NCI-H146 treated with DMSO at 0.1 percent for 48 hours (cell line): ENCODE results near the gene LDB1.

ENCODE experiments used
- DNase-seq: peaks from one replicate; lab custom pipeline; 2025; ENCODE audit not compliant: unreplicated experiment; lab: John Stamatoyannopoulos, UW

LDB1 gene, protein sequence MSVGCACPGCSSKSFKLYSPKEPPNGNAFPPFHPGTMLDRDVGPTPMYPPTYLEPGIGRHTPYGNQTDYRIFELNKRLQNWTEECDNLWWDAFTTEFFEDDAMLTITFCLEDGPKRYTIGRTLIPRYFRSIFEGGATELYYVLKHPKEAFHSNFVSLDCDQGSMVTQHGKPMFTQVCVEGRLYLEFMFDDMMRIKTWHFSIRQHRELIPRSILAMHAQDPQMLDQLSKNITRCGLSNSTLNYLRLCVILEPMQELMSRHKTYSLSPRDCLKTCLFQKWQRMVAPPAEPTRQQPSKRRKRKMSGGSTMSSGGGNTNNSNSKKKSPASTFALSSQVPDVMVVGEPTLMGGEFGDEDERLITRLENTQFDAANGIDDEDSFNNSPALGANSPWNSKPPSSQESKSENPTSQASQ

DNA sequence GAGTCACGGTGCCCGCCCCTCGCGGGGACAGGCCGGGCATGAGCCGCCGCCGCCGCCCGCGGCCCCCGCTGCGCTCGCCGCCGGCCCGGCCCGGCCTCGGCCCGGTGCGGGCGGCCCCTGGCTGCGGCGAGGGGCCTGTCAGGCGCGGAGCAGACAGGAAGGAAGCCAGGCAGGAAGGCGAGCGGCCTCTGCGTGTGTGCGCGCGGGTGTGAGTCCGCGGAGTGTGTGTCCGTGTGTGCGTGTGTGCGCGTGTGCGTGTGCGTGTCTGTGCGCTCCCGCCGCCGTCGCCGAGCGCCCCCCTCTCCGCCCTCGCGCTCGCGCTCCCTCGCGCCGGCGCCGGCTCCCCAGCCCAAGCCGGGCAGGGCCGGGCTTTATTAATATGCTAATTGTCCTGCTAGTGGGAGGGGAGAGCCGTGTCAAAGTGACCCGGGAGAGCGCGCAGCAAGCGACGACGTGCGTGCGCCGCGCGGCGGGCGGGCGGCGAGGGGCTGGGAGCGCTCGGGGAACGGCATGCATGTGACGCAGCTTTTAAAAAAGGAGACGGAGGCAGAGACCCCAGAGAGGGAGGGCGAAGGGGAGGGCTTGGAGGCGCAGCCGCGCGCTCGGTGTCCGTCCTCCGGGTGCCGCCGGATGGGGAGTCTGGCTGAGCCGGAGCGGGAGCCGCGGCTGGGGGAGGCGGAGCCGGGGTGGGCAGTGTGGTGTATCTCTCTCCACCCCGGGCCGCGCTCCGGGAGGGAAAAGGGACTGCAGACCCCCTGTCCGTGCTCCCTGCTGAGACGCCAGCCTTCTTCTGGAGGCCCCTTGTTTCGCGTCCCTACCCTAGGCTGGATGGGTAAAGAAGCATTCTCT lies at the start of gene LDB1:
Gene LDB1, minus strand, starts transcription at position 227 of the 849 bp plus-strand sequence. CDS start 258 bp downstream, outside the sequence.
- DNase-seq: peak; percentile 64

DNA sequence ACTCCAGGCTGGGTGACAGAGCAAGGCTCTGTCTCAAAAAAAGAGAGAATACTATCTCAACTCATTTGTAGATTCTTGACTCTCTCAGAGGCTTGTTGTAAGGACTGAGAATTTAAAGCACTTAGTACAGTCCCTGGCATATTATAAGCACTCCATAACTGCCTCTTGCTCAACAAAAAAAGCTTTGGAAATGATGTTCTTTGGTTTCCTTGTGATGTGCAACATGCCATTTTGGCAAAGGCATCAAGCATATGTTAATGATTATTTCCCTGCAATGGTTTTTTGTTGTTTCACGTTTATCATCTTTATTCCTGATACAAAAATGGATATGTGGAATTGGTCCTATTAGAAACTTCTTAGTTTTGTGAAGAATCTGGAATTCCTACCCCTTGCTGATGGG lies 47.7 kb upstream of the LDB1 start:
- no peak for DNase-seq

DNA sequence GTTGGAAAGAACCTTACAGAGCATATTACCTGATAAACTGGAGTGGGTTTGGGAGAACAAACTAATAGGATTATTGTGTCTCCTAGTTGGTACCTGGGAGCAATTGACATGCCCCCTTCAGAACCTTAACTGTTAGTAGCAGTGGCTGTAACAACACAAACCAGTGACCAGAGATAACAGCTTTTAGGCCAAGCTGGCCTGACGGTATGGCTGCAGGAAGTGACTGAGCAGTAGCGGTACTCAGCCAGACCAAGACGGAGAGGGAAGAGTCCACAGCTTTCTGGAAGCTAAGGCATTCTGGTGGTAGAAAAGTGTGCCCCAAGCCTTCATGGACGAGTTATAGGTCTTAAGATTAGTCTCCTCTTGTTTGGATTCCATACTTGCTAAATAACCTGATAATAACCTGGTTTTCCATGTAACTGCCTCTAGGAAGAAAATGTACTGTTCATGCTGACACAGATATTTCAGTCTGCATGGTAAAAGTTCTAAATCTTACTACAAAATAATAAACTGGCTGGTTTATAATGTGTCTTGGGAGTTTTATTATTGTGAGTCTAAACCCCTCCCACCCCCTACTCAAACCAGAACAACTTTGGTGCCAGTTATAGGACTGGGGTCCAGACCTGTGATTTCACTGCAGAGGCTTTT lies 43.3 kb upstream of the LDB1 start:
- no peak for DNase-seq

GRCh38 chr10:102159831-102160230 lies 39.7 kb upstream of the LDB1 start:
- no peak for DNase-seq

- no peak for DNase-seq
These were observed 39.0 kb upstream of the LDB1 start for GRCh38 chr10:102159051-102159597.

- DNase-seq: peak; percentile 10
These were observed 37.1 kb upstream of the LDB1 start for GRCh38 chr10:102157224-102157623.

GRCh38 chr10:102154466-102155116 lies 34.4 kb upstream of the LDB1 start:
- DNase-seq: no peak

DNA sequence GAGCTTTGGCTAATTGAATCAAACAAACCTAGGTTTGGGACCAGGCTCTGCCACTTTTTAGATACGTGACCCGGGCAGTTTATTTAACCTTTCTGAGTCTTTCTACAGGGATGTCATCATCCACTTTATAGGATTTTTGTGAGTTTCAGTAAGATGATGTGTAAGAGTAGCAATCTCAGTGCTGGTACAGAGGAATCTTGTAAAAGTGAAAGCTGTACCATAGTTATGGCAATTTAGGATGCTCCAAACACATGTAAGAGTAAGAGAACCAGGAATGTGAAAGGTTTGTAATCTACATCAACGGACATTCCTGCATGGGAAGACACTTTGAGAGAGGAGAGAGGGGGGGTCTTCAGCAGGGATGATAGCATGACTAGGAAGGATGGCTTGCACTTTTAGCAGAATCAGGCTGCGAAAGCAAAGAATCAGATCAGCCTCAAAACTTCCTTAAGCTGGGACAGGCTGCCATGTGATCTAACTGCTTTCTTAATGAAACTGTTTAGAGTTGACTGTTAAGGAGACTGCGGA lies 33.0 kb upstream of the LDB1 start:
- no peak for DNase-seq

DNA sequence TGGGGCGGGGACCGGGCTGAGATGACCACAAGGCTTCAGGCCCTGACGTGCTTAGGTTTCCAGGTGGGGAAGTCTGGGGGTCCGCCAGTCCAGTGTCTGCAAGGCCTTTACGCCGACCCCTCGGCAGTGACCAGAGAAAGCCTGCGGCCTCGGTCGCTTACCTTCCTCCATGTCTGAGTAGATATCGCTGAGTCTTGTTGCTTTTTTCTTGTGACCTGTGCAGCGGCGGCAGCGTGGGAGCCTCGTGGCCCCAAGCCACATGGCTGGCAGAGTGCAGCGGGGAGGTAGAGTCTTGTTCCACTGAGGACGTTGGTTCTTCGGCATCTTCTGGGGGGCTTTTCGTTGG lies 32.4 kb upstream of the LDB1 start:
- DNase-seq: no peak

DNA sequence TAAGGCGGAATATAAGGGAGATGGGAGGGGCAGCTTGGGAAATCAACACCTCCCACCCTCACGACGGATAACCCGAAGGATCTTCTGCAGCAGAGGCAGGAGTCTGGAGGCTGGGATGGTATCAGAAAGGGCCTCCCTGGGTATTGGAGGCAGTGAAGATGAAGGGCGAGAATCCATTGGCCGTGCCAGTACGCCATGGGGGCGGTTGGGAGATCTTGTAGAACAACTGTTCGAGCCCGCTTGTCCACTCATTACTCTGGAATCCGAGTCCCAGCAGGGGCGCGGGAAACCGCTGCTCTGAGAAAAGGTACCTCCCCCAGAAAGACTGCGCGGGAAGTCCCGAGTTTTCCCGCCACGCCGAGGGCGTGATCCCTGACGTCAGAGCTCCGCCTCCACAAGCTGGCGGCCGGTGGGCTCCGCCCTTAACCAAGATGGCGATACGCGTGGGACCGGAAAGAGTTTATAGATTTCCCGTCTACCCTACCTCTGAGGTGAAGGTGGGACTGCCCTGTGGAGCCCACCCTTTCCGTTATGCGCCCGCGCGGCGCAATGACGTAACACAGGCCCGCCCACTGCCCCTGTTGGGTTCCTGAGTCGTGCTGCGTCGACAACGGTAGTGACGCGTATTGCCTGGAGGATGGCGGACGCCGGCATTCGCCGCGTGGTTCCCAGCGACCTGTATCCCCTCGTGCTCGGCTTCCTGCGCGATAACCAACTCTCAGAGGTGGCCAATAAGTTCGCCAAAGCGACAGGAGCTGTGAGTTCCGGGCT lies 31.8 kb upstream of the LDB1 start, which contains the start of gene NOLC1:
Gene NOLC1, plus strand, starts transcription at position 616 of the 771 bp plus-strand sequence. Its CDS starts 22 bp downstream, at position 638.
- DNase-seq: peak; percentile 97

DNA sequence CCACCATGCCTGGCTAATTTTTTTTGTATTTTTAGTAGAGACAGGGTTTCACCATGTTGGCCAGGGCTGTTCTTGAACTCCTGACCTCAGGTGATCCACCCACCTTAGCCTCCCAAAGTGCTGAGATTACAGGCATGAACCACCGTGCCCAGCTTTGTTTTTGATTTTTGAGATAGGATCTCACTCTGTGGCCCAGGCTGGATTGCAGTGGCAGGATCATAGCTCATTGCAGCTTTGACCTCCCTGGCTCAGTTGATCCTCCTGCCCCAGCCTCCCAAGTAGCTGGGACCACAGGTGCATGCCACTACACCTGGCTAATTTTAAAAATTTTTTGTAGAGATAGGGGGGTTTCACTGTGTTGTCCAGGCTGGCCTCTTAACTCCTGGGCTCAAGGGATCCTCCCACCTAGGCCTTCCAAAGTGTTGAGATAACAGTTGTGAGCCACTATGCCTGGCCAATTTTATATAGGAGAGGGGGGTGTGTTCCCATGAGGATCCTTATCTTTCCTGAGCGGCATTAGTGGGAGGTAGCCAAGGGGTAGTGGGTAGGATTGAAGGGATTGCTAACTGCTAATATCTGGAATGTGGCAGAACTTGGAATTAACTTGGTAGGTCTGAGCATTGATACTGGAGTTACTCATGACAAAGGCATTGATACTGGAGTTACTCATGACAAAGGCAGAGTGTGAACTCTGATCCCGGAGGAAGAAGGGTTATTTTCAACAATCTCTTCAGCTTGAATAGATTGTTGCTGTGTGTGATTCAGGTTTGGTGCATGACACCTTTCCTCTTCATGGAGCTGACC lies 31.0 kb upstream of the LDB1 start:
- DNase-seq: no peak

DNA sequence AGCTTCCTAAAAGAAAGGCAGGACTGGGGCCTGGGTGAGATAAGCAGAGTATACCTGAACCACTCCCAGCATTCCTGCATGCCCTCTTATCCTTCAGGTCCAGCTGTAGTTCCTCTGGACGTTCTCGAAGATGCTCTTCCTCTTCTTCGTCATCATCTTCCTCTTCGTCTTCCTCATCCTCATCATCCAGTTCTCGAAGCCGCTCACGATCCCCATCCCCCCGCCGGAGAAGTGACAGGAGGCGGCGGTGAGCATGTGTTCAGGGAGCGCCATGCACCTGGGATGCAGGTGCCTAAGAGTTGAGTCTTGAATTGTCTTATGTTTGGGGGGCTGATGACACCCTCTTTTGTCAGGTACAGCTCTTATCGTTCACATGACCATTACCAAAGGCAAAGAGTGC lies 28.1 kb upstream of the LDB1 start:
- DNase-seq: no peak

DNA sequence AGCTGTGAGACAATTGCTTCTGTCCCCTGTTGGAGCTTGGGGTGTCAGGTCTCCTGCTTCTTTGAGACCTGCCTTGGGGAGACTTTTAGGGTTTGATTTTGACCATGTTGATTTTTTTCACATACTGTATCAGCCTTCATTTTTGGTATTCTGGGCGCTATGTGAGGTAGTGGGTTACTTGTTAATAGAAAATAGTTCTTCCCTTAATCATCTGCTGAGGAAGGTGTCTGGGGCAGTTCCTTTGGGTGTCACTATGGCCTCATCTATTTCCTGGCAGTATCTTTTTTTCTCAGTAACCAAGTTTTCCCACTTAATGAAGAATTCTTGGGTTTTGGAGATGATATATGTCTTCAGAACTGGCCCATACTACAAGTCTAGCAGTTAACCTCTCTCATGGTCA lies 27.4 kb upstream of the LDB1 start:
- no peak for DNase-seq

DNA sequence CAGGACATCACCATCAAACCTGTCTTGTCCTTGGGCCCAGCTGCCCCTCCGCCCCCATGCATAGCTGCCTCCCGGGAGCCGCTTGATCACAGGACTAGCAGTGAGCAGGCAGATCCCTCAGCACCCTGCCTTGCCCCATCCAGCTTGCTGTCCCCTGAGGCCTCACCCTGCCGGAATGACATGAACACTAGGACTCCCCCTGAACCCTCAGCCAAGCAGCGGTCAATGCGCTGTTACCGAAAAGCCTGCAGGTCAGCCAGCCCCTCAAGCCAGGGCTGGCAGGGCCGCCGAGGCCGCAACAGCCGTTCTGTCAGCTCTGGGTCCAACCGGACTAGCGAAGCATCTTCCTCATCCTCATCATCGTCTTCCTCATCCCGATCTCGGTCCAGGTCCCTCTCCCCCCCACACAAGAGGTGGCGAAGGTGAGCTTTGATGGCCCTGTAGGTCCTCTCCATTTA lies 26.8 kb upstream of the LDB1 start:
- DNase-seq: no peak

DNA sequence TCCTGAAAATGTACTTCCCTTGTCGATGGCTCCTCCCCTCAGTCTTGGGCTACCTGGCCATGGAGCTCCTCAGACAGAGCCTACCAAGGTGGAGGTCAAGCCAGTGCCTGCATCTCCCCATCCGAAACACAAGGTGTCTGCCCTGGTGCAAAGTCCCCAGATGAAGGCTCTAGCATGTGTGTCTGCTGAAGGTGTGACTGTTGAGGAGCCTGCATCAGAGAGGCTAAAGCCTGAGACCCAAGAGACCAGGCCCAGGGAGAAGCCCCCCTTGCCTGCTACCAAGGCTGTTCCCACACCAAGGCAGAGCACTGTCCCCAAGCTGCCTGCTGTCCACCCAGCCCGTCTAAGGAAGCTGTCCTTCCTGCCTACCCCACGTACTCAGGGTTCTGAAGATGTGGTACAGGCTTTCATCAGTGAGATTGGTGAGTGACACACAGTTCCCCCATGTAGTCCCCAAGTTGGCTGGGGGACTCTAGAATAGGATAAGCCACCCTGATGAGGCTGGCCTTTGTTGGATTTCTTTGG lies 21.5 kb upstream of the LDB1 start:
- DNase-seq: no peak

DNA sequence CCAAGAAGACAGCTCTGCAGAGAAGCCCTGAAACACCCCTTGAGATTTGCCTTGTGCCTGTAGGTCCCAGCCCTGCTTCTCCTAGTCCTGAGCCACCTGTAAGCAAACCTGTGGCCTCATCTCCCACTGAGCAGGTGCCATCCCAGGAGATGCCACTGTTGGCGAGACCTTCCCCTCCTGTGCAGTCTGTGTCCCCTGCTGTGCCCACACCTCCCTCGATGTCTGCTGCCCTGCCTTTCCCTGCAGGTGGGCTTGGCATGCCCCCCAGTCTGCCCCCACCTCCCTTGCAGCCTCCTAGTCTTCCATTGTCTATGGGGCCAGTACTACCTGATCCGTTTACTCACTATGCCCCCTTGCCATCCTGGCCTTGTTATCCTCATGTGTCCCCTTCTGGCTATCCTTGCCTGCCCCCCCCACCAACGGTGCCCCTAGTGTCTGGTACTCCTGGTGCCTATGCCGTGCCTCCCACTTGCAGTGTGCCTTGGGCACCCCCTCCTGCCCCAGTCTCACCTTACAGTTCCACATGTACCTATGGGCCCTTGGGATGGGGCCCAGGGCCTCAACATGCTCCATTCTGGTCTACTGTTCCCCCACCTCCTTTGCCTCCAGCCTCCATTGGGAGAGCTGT lies 20.9 kb upstream of the LDB1 start:
- no peak for DNase-seq

DNA sequence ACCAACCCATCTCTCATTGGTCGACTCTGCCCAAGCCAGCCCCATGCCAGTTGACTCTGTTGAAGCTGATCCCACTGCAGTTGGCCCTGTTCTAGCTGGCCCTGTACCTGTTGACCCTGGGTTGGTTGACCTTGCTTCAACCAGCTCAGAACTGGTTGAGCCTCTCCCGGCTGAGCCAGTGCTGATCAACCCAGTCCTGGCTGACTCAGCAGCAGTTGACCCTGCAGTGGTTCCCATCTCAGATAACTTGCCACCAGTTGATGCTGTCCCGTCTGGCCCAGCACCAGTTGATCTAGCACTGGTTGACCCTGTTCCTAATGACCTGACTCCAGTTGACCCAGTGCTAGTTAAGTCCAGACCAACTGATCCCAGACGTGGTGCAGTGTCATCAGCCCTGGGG lies 20.1 kb upstream of the LDB1 start:
- DNase-seq: no peak
